HUES64 (cell line): Measurements from ENCODE around the gene DLG2.

Experiments
- H3K27ac ChIP-seq: 2 replicates; pipeline ENCODE4 v1.7.0; 2013; ENCODE audit warnings: low read depth, low read length, inconsistent platforms
- H3K27me3 ChIP-seq: 2 replicates; pipeline ENCODE4 v1.6.1; 2013; ENCODE audit warnings: mild to moderate bottlenecking, low read length; ENCODE audit not compliant: insufficient read depth
- H3K36me3 ChIP-seq: 2 replicates; pipeline ENCODE4 v1.6.1; 2013; ENCODE audit warnings: mild to moderate bottlenecking, low read length; ENCODE audit not compliant: insufficient read depth
- H3K4me1 ChIP-seq: 2 replicates; pipeline ENCODE4 v1.6.1; 2013; ENCODE audit warnings: mild to moderate bottlenecking, low read length, moderate library complexity; ENCODE audit not compliant: insufficient read depth
- H3K4me3 ChIP-seq: 2 replicates; pipeline ENCODE4 v1.5.1; 2013; ENCODE audit warnings: mild to moderate bottlenecking, low read length, moderate library complexity
- H3K9ac ChIP-seq: 2 replicates; pipeline ENCODE4 v1.6.1; 2013; ENCODE audit warnings: mild to moderate bottlenecking, low read depth, low read length
- H3K9me3 ChIP-seq: 2 replicates; pipeline ENCODE4 v1.6.1; 2013; ENCODE audit warnings: low read depth, low read length; ENCODE audit not compliant: insufficient read depth
- WGBS: fragments of 150-250, 120-280 bp; methylation state at CpG from one replicate; pipeline ENCODE4 v1.1.7; 2013; ENCODE audit warnings: missing lambda C conversion rate; 5-methylcytosine and 5-hydroxymethylcytosine counted together

The DLG2 gene

DNA sequence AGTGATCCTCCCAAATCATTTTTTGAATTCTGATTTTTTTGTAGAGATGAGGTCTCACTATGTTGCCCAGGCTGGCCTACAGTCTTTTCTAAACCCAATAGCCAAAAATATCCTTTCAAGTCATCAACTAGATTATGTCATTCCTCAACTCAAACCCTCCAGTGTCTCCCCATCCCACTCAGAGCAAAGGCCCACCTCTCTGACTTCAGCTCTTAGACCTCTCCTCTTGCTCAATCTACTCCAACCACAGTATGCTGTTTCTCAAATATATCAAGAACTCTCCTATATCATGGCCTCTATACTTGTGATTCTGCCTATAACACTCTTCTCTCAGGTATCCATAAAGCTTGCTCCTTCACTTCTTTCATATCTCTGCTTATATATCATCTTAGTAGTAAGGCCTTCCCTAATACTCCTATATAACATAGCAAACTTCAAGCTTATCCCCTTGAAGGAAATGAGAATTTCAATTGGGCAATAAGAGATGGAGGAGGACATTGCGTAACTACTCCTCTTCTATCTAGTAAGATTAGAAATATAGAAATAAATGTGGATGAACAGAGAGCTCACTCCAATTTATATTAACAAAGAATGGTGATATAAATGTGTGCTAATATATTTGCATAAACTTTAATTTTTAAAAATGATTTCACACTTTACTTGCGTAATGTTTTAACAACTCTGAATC, 24.5 kb downstream of the DLG2 start:
- Histone ChIP-seq H3K27me3 (no peaks in the 10 kb centered on the region), H3K4me3 (no peak overlapping the region), H3K36me3 (no peaks in the 10 kb centered on the region), H3K9me3 (no peaks in the 10 kb centered on the region), H3K9ac (no peak overlapping the region), H3K27ac (no peak overlapping the region), H3K4me1 (no peaks in the 10 kb centered on the region)
- WGBS, result 95% methylated on average over 1 of the region's 2 CpGs

- Histone ChIP-seq H3K36me3 (no peaks in the 10 kb centered on the region), H3K27ac (no peak overlapping the region), H3K4me3 (no peak overlapping the region), H3K9me3 (no peaks in the 10 kb centered on the region), H3K27me3 (no peaks in the 10 kb centered on the region), H3K9ac (no peak overlapping the region), H3K4me1 (no peaks in the 10 kb centered on the region)
- WGBS, result 76% methylated on average over 5 of the region's 5 CpGs
These were observed 28.1 kb downstream of the DLG2 start for GRCh38 chr11:85599083-85599482.

GRCh38 chr11:85596886-85597285, 30.3 kb downstream of the DLG2 start:
- WGBS, result 79% methylated on average over 2 of the region's 2 CpGs
- no peak overlapping the region for H3K27ac ChIP-seq
- H3K4me1 ChIP-seq, result peaks cover 6% of the 10 kb centered on the region; the same call in 1 of the 2 replicates
- H3K9me3 ChIP-seq, result no peaks in the 10 kb centered on the region
- H3K4me3 ChIP-seq, result no peak overlapping the region
- H3K27me3 ChIP-seq, result no peaks in the 10 kb centered on the region
- H3K9ac ChIP-seq, result no peak overlapping the region
- H3K36me3 ChIP-seq, result no peaks in the 10 kb centered on the region

- Histone ChIP-seq H3K4me1 (peaks cover 6% of the 10 kb centered on the region; the same call in 1 of the 2 replicates), H3K27me3 (no peaks in the 10 kb centered on the region), H3K9ac (no peak overlapping the region), H3K36me3 (no peaks in the 10 kb centered on the region), H3K27ac (no peak overlapping the region), H3K9me3 (no peaks in the 10 kb centered on the region), H3K4me3 (no peak overlapping the region)
These were observed 31.8 kb downstream of the DLG2 start for GRCh38 chr11:85595285-85595884.

DNA sequence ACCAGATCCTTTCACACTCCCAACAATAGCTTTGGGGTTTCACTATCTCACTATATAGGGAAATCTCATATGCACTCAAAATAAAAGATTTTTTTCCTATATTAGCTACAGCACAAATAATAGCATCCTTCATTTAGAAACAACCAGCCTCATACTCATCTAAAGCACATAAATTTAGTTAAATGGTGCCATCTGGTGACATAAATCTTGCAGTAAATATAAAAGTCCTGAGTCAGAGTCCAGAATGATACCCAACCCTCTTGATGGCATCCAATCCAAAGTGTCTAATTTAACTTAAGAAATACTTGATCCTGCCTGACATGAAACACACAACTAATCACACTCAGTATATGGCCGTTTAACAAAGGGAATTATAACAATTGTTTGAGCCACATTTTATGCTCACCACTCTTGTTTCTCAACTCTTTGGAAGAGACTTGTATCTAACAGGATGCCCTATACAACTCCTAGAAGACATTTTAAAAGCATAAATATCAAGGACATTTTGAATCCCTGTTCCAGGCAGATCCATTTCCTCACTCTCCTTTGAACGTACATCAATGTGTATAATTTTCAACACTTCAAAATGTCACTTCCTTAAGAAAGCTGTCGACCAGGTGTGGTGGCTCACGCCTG, 36.2 kb downstream of the DLG2 start:
- WGBS, result 94% methylated on average over 4 of the region's 4 CpGs
- Histone ChIP-seq H3K9ac (no peak overlapping the region), H3K36me3 (no peaks in the 10 kb centered on the region), H3K4me3 (no peak overlapping the region), H3K9me3 (peaks cover 14% of the 10 kb centered on the region; the same call in 1 of the 2 replicates), H3K27me3 (no peaks in the 10 kb centered on the region), H3K27ac (no peak overlapping the region), H3K4me1 (peaks cover 6% of the 10 kb centered on the region; the same call in 1 of the 2 replicates)

- H3K27ac ChIP-seq, result no peak overlapping the region
- peaks cover 14% of the 10 kb centered on the region; the same call in 1 of the 2 replicates for H3K9me3 ChIP-seq
- WGBS, result 76% methylated on average over 3 of the region's 3 CpGs
- H3K4me3 ChIP-seq, result no peak overlapping the region
- no peak overlapping the region for H3K9ac ChIP-seq
- peaks cover 6% of the 10 kb centered on the region; the same call in 1 of the 2 replicates for H3K4me1 ChIP-seq
- no peaks in the 10 kb centered on the region for H3K27me3 ChIP-seq
- no peaks in the 10 kb centered on the region for H3K36me3 ChIP-seq
These were observed 37.8 kb downstream of the DLG2 start for GRCh38 chr11:85589373-85589772.

DNA sequence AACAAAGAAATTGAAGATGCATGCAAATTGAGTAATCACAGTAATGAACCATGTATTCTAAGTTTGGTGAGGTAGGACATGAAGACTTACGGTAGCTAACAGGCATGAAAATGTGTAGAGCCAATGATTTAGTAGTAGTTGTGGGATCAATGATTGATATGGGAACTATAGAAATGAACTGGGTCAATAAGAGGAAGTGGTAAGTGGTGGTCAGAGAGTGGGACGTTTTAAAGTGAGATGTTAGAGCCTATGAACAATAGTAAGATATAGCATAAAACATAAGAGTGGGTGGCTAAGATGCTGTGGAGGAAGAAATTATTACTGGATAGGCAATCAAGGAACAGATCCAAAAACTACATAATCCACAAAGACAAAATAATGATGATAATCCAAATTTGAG, 45.0 kb downstream of the DLG2 start:
- Histone ChIP-seq H3K9me3 (no peaks in the 10 kb centered on the region), H3K36me3 (no peaks in the 10 kb centered on the region), H3K4me1 (no peaks in the 10 kb centered on the region), H3K9ac (no peak overlapping the region), H3K4me3 (no peak overlapping the region), H3K27me3 (no peaks in the 10 kb centered on the region), H3K27ac (no peak overlapping the region)
- 86% methylated on average over 2 of the region's 2 CpGs for WGBS

- H3K36me3 ChIP-seq, result no peaks in the 10 kb centered on the region
- no peaks in the 10 kb centered on the region for H3K4me1 ChIP-seq
- H3K27ac ChIP-seq, result no peak overlapping the region
- no peak overlapping the region for H3K9ac ChIP-seq
- WGBS, result 78% methylated on average over 1 of the region's 1 CpG
- H3K4me3 ChIP-seq, result no peak overlapping the region
- H3K9me3 ChIP-seq, result peaks cover 10% of the 10 kb centered on the region
- H3K27me3 ChIP-seq, result no peaks in the 10 kb centered on the region
These were observed 51.8 kb downstream of the DLG2 start for GRCh38 chr11:85575388-85575787.

- H3K36me3 ChIP-seq, result no peaks in the 10 kb centered on the region
- 94% methylated on average over 1 of the region's 2 CpGs for WGBS
These were observed 55.1 kb downstream of the DLG2 start for GRCh38 chr11:85572056-85572455.

GRCh38 chr11:85569525-85569924, 57.6 kb downstream of the DLG2 start:
- H3K9me3 ChIP-seq, result peaks cover 5% of the 10 kb centered on the region; the same call in 1 of the 2 replicates
- H3K9ac ChIP-seq, result no peak overlapping the region
- 100% methylated on average over 4 of the region's 4 CpGs for WGBS
- no peak overlapping the region for H3K27ac ChIP-seq
- H3K4me1 ChIP-seq, result peaks cover 6% of the 10 kb centered on the region; the same call in 1 of the 2 replicates
- no peaks in the 10 kb centered on the region for H3K36me3 ChIP-seq
- no peak overlapping the region for H3K4me3 ChIP-seq
- no peaks in the 10 kb centered on the region for H3K27me3 ChIP-seq

More at GRCh38 chr11:85572056-85572455, 55.1 kb downstream of the DLG2 start:
- Histone ChIP-seq H3K4me3 (no peak overlapping the region), H3K4me1 (no peaks in the 10 kb centered on the region), H3K27me3 (no peaks in the 10 kb centered on the region), H3K27ac (no peak overlapping the region), H3K9me3 (peaks cover 12% of the 10 kb centered on the region), H3K9ac (no peak overlapping the region)

GRCh38 chr11:85558411-85558810, 68.7 kb downstream of the DLG2 start:
- Histone ChIP-seq H3K9me3 (peaks cover 4% of the 10 kb centered on the region), H3K36me3 (no peaks in the 10 kb centered on the region), H3K27me3 (no peaks in the 10 kb centered on the region), H3K4me1 (no peaks in the 10 kb centered on the region), H3K4me3 (no peak overlapping the region), H3K9ac (no peak overlapping the region), H3K27ac (no peak overlapping the region)
- whole genome bisulfite sequencing, result 100% methylated on average over 2 of the region's 2 CpGs
